HepG2 (cell line): ENCODE results near the gene ZNF276. TPM values are rescaled to one million over a fixed set of nuclear protein-coding genes. Genes with fewer than 3 reads are reported as not detected.

Source experiments
- ASH2L ChIP-seq: fragments of 300-600, 200-600 bp; sonication (generic); IDR thresholded peaks from 2 replicates; pipeline ENCODE4 v1.7.0; 2017; ENCODE audit warnings: low read depth, mild to moderate bottlenecking, moderate library complexity, mixed read lengths, low read length; ENCODE audit not compliant: insufficient read length
- DNMT1 ChIP-seq: sonication (generic); formaldehyde crosslinking; IDR thresholded peaks from 2 replicates; pipeline ENCODE4 v1.5.1; 2020; ENCODE audit warnings: mild to moderate bottlenecking, missing genetic modification reagents
- SP2 ChIP-seq: sonication (generic); formaldehyde crosslinking; IDR thresholded peaks from 2 replicates; pipeline ENCODE4 v1.5.1; 2020; ENCODE audit warnings: mild to moderate bottlenecking, missing genetic modification reagents
- TBL1XR1 ChIP-seq: fragments of 150-350 bp; IDR thresholded peaks from 2 replicates; pipeline ENCODE4 v1.6.1; 2014; ENCODE audit warnings: borderline replicate concordance, low read length; ENCODE audit not compliant: partially characterized antibody
- ZBTB38 ChIP-seq: sonication (generic); formaldehyde crosslinking; IDR thresholded peaks from 2 replicates; pipeline ENCODE4 v1.5.1; 2020; ENCODE audit warnings: mild to moderate bottlenecking, missing genetic modification reagents
- ZGPAT ChIP-seq: IDR thresholded peaks from 2 replicates; pipeline ENCODE4 v1.6.1; 2016; ENCODE audit warnings: mild to moderate bottlenecking
- ZNF569 ChIP-seq: sonication (generic); formaldehyde crosslinking; IDR thresholded peaks from 2 replicates; pipeline ENCODE4 v1.5.0; 2020; ENCODE audit warnings: mild to moderate bottlenecking, missing genetic modification reagents, moderate library complexity, borderline replicate concordance
- ZNF609 ChIP-seq: sonication (generic); formaldehyde crosslinking; IDR thresholded peaks from 2 replicates; pipeline ENCODE4 v1.4.0; 2020; ENCODE audit warnings: mild to moderate bottlenecking, missing genetic modification reagents, borderline replicate concordance
- ZNF816 ChIP-seq: sonication (generic); formaldehyde crosslinking; IDR thresholded peaks from 2 replicates; pipeline ENCODE4 v1.8.0; 2022; ENCODE audit warnings: missing genetic modification reagents, mild to moderate bottlenecking, borderline replicate concordance
- ZSCAN25 ChIP-seq: sonication (generic); formaldehyde crosslinking; IDR thresholded peaks from 2 replicates; pipeline ENCODE4 v1.8.0; 2022; ENCODE audit warnings: mild to moderate bottlenecking, missing genetic modification reagents
- polyA plus RNA-seq, 8 experiments: library from polyadenylated mRNA; depleted of rRNA in 3 of 8; stranded (reverse) in 7 of 8; unstranded in 1 of 8; fragments of >200 nt; fragmentation: Illumina TruSeq in 4 of 8; extraction: Trizol in 4 of 8; gene quantifications; 2 replicates each; pipeline versions ENCODE4 v1.2.1 to v1.2.3, GENCODE V29; 2011 to 2016; ENCODE audit warnings: low read depth in 4 of 8, missing spikeins in 1 of 8, mixed read lengths in 1 of 8; ENCODE audit not compliant: insufficient read depth in 1 of 8
- total RNA-seq, 5 experiments: library from RNA; depleted of rRNA; stranded (reverse); fragments of >200 nt; fragmentation: Illumina TruSeq; extraction: Trizol; gene quantifications; 2 replicates each; pipeline ENCODE4 v1.2.3, GENCODE V29; 2016; ENCODE audit warnings: low read depth in 1 of 5
- TF ChIP-seq, protein P1 (sequence below): sonication (generic); formaldehyde crosslinking; IDR thresholded peaks from 2 replicates; pipeline ENCODE4 v1.4.0; 2020; ENCODE audit warnings: mild to moderate bottlenecking, missing genetic modification reagents
- TF ChIP-seq, protein P2 (sequence below): sonication (generic); formaldehyde crosslinking; IDR thresholded peaks from 2 replicates; pipeline ENCODE4 v1.5.0; 2020; ENCODE audit warnings: mild to moderate bottlenecking, missing genetic modification reagents, borderline replicate concordance

ZNF276 gene
- total and polyA plus RNA-seq, 2 of the 13 experiments (the other 11 are each of a cell fraction or from before 2014, with no cell fraction given) = 17.7 to 18.0 TPM

DNA sequence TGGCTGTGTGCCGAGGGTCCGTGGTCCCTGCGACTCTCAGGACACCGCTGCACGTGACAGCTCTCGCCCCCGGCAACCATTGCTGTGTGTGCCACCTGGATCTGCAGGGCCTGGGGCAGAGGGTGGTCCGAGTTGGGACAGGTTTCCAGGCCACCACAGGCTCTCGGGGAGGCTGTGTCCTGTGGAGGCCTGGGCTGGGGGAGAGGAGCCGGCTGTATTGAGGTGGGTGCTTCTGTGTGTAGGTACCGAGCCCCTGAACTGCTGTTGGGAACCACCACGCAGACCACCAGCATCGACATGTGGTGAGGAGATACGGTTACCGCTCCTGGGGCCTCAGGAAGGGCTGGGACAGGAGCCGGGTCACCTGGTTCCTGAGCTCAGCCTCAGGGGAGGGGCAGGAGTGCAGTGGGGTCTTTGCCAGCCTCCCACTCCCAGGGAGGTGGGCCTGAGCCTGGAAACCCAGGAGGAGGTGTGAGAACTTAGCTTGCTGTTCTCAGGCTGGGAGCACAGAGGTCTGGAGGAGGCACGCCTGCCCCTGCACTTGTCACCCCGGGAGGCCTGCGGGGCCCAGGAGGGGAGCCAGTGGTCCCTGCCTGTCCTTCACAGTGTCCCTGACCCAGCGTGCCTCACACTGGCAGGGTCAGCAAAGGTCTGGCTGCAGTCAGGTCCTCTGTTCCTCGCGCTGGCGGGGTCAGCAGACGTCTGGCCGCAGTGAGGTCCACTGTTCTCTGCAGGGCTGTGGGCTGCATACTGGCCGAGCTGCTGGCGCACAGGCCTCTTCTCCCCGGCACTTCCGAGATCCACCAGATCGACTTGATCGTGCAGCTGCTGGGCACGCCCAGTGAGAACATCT lies 27.2 kb upstream of the ZNF276 start (continued):
- TF ChIP-seq ZNF609 (CRISPR knock-in tag) (peak; percentile 85), ZBTB38 (CRISPR knock-in tag) (peak; percentile 92), SP2 (CRISPR knock-in tag) (peak; percentile 30; the same call in 1 of the 2 replicates), ZGPAT (CRISPR knock-in tag) (peak; percentile 24; the same call in 1 of the 2 replicates), ASH2L (peak; percentile 2), ZNF569 (no peak), ZNF816 (no peak), DNMT1 (peak; percentile 36; the same call in 1 of the 2 replicates), TBL1XR1 (peak; percentile 22), ZSCAN25 (CRISPR knock-in tag) (peak; percentile 87)
- TF ChIP-seq, protein P1, sequence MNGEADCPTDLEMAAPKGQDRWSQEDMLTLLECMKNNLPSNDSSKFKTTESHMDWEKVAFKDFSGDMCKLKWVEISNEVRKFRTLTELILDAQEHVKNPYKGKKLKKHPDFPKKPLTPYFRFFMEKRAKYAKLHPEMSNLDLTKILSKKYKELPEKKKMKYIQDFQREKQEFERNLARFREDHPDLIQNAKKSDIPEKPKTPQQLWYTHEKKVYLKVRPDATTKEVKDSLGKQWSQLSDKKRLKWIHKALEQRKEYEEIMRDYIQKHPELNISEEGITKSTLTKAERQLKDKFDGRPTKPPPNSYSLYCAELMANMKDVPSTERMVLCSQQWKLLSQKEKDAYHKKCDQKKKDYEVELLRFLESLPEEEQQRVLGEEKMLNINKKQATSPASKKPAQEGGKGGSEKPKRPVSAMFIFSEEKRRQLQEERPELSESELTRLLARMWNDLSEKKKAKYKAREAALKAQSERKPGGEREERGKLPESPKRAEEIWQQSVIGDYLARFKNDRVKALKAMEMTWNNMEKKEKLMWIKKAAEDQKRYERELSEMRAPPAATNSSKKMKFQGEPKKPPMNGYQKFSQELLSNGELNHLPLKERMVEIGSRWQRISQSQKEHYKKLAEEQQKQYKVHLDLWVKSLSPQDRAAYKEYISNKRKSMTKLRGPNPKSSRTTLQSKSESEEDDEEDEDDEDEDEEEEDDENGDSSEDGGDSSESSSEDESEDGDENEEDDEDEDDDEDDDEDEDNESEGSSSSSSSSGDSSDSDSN = peak; percentile 52; the same call in 1 of the 2 replicates
- TF ChIP-seq, protein P2, sequence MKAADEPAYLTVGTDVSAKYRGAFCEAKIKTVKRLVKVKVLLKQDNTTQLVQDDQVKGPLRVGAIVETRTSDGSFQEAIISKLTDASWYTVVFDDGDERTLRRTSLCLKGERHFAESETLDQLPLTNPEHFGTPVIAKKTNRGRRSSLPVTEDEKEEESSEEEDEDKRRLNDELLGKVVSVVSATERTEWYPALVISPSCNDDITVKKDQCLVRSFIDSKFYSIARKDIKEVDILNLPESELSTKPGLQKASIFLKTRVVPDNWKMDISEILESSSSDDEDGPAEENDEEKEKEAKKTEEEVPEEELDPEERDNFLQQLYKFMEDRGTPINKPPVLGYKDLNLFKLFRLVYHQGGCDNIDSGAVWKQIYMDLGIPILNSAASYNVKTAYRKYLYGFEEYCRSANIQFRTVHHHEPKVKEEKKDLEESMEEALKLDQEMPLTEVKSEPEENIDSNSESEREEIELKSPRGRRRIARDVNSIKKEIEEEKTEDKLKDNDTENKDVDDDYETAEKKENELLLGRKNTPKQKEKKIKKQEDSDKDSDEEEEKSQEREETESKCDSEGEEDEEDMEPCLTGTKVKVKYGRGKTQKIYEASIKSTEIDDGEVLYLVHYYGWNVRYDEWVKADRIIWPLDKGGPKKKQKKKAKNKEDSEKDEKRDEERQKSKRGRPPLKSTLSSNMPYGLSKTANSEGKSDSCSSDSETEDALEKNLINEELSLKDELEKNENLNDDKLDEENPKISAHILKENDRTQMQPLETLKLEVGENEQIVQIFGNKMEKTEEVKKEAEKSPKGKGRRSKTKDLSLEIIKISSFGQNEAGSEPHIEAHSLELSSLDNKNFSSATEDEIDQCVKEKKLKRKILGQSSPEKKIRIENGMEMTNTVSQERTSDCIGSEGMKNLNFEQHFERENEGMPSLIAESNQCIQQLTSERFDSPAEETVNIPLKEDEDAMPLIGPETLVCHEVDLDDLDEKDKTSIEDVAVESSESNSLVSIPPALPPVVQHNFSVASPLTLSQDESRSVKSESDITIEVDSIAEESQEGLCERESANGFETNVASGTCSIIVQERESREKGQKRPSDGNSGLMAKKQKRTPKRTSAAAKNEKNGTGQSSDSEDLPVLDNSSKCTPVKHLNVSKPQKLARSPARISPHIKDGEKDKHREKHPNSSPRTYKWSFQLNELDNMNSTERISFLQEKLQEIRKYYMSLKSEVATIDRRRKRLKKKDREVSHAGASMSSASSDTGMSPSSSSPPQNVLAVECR (CRISPR knock-in tag) = peak; percentile 74
